Osteocyte (in vitro differentiated cells): ENCODE results near the gene PMFBP1. TPM values are rescaled to one million over a fixed set of nuclear protein-coding genes. Genes with fewer than 3 reads are reported as not detected.
A peak's percentile ranks its signal among the peaks of the same experiment; 100 is the strongest.

Experiments used
- DNase-seq: peaks from one replicate; pipeline ENCODE4 v3.0.0; 2021; ENCODE audit warnings: mixed read lengths; ENCODE audit not compliant: unreplicated experiment; ENCODE audit errors: extremely low spot score
- H3K27ac Mint-ChIP-seq: one replicate; pipeline ENCODE4 v1.8.0; 2021; ENCODE audit warnings: mild to moderate bottlenecking, mixed read lengths; ENCODE audit not compliant: unreplicated experiment
- H3K27me3 Mint-ChIP-seq: one replicate; pipeline ENCODE4 v1.8.0; 2021; ENCODE audit warnings: mixed read lengths; ENCODE audit not compliant: unreplicated experiment
- H3K36me3 Mint-ChIP-seq: one replicate; pipeline ENCODE4 v1.8.0; 2021; ENCODE audit warnings: mixed read lengths; ENCODE audit not compliant: unreplicated experiment
- H3K4me1 Mint-ChIP-seq: one replicate; pipeline ENCODE4 v1.8.0; 2021; ENCODE audit warnings: mixed read lengths; ENCODE audit not compliant: unreplicated experiment
- H3K4me3 Mint-ChIP-seq: one replicate; pipeline ENCODE4 v1.8.0; 2021; ENCODE audit warnings: mild to moderate bottlenecking, moderate library complexity, mixed read lengths; ENCODE audit not compliant: unreplicated experiment
- H3K9me3 Mint-ChIP-seq: one replicate; pipeline ENCODE4 v1.8.0; 2021; ENCODE audit warnings: mixed read lengths; ENCODE audit not compliant: unreplicated experiment
- total RNA-seq: library from RNA; stranded (reverse); gene quantifications from 2 replicates; pipeline ENCODE4 v1.2.1, GENCODE V29; 2021
- TF ChIP-seq, protein P1 (sequence below): fragments of 200-600 bp; sonication (generic); IDR thresholded peaks from 2 replicates; pipeline ENCODE4 v1.5.0; 2021; ENCODE audit warnings: antibody characterized with exemption, mild to moderate bottlenecking, moderate library complexity

The PMFBP1 gene
- total RNA-seq, 1 donor from 2014 or later = 2.8 TPM

GRCh38 chr16:72098936-72099335 lies 73.0 kb downstream of the PMFBP1 start:
- Mint-ChIP-seq H3K36me3 (peaks cover 49% of the 10 kb centered on the region), H3K27me3 (no peaks in the 10 kb centered on the region), H3K27ac (no peak overlapping the region), H3K4me1 (peaks cover 14% of the 10 kb centered on the region), H3K4me3 (no peak overlapping the region), H3K9me3 (no peaks in the 10 kb centered on the region)
- no peak for DNase-seq
- TF ChIP-seq, protein P1, sequence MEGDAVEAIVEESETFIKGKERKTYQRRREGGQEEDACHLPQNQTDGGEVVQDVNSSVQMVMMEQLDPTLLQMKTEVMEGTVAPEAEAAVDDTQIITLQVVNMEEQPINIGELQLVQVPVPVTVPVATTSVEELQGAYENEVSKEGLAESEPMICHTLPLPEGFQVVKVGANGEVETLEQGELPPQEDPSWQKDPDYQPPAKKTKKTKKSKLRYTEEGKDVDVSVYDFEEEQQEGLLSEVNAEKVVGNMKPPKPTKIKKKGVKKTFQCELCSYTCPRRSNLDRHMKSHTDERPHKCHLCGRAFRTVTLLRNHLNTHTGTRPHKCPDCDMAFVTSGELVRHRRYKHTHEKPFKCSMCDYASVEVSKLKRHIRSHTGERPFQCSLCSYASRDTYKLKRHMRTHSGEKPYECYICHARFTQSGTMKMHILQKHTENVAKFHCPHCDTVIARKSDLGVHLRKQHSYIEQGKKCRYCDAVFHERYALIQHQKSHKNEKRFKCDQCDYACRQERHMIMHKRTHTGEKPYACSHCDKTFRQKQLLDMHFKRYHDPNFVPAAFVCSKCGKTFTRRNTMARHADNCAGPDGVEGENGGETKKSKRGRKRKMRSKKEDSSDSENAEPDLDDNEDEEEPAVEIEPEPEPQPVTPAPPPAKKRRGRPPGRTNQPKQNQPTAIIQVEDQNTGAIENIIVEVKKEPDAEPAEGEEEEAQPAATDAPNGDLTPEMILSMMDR = no peak

DNA sequence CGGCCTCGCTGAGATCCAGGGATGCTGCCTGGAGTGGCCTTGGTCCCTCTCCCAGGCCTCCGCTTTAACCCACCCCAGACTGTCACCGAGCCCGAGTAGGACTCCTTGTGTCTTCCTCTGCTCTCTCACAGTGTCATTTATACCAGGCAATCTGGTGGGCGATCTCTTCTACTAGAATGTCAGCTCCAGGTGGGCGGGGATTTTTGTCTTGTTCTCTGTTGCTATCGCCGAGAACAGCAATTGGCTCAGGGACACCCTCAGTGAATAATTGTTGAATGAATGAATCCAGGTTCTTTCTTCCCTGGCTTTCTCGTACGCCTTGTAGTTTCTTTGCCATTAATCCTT lies 77.7 kb downstream of the PMFBP1 start:
- H3K4me3 Mint-ChIP-seq = peak overlapping the region; percentile 98
- peaks cover 26% of the 10 kb centered on the region for H3K36me3 Mint-ChIP-seq
- peaks cover 32% of the 10 kb centered on the region for H3K4me1 Mint-ChIP-seq
- peak overlapping the region; percentile 96 for H3K27ac Mint-ChIP-seq
- no peaks in the 10 kb centered on the region for H3K27me3 Mint-ChIP-seq
- TF ChIP-seq, protein P1 = no peak
- no peaks in the 10 kb centered on the region for H3K9me3 Mint-ChIP-seq
- DNase-seq = no peak

- Mint-ChIP-seq H3K36me3 (peaks cover 30% of the 10 kb centered on the region), H3K4me3 (peak within 1 kb of the TSS; percentile 98), H3K4me1 (peaks cover 32% of the 10 kb centered on the region), H3K27me3 (no peaks in the 10 kb centered on the region), H3K9me3 (no peaks in the 10 kb centered on the region), H3K27ac (peak within 1 kb of the TSS; percentile 96)
- DNase-seq = peak; percentile 97
- TF ChIP-seq, protein P1 = peak; percentile 12
Observed at GRCh38 chr16:72093448-72094265, 78.3 kb downstream of the PMFBP1 start, which contains the start of the genes DHX38 and TXNL4B. TSS of gene DHX38 (plus strand) at chr16:72093847. CDS start at chr16:72096158, 2,311 bp downstream. TSS of gene TXNL4B (minus strand) at chr16:72093620. CDS start at chr16:72090749, 2,871 bp downstream.

DNA sequence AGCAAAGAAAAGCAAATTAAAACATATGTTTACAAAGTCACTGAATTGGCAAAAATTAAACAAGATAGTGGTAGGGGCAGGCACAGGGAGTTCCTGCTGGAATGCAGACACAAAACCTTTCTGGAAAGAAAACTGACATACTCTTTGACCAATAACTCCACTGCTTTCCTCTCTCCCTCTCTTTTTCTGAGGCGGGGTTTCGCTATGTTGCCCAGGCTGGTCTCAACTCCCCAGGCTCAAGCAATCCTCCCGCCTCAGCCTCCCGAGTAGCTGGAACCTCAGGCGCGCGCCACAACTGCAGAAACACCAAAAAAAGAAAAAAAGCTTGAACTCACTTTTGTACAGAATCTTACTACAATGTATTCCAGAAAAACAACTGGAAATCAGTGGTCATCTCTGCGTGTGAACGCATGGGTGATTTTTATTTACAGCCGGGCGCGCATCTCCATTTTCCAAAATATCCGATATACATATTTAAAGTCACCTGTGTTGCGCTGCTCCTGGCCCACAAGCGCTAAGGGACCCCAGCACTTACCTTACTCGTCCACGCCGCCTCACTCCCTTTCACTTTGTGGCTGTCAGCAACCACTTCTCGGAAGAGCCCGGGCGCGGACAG lies 79.0 kb downstream of the PMFBP1 start:
- peak overlapping the region; percentile 98 for H3K4me3 Mint-ChIP-seq
- no peak for DNase-seq
- no peaks in the 10 kb centered on the region for H3K27me3 Mint-ChIP-seq
- peak overlapping the region; percentile 95 for H3K27ac Mint-ChIP-seq
- TF ChIP-seq, protein P1 = no peak
- no peaks in the 10 kb centered on the region for H3K9me3 Mint-ChIP-seq
- peaks cover 32% of the 10 kb centered on the region for H3K4me1 Mint-ChIP-seq
- peaks cover 32% of the 10 kb centered on the region for H3K36me3 Mint-ChIP-seq

GRCh38 chr16:72091217-72091616 lies 80.7 kb downstream of the PMFBP1 start:
- Mint-ChIP-seq H3K4me1 (peaks cover 32% of the 10 kb centered on the region), H3K4me3 (peak overlapping the region; percentile 30), H3K36me3 (peaks cover 26% of the 10 kb centered on the region), H3K27ac (no peak overlapping the region), H3K27me3 (no peaks in the 10 kb centered on the region), H3K9me3 (no peaks in the 10 kb centered on the region)
- TF ChIP-seq, protein P1 = no peak
- no peak for DNase-seq
